RWPE2 (cell line): ENCODE results near the gene SIGLEC1.

Experiments
- ATAC-seq: fragments of 200-7000 bp; cut with Tn5 transposase; 3 replicates; pipeline ENCODE4 v1.9.1; 2021; ENCODE audit warnings: low read depth
- DNase-seq: peaks from one replicate; pipeline ENCODE4 v3.0.0-alpha.2; 2020; ENCODE audit warnings: low spot score
- H3K27ac ChIP-seq: fragments of 450-650 bp; 2 replicates; pipeline ENCODE4 v1.5.1; 2017; ENCODE audit warnings: mild to moderate bottlenecking; ENCODE audit not compliant: poor library complexity, severe bottlenecking
- H3K27me3 ChIP-seq: fragments of 250-450 bp; sonication (Bioruptor Pico); 2 replicates; pipeline ENCODE4 v1.5.1; 2021; ENCODE audit warnings: mild to moderate bottlenecking, moderate library complexity; ENCODE audit not compliant: insufficient read depth, poor library complexity, severe bottlenecking
- H3K36me3 ChIP-seq: fragments of 250-450 bp; sonication (Bioruptor Pico); 2 replicates; pipeline ENCODE4 v1.5.1; 2020; ENCODE audit warnings: low read depth, mild to moderate bottlenecking, moderate library complexity
- H3K4me1 ChIP-seq: fragments of 250-450 bp; sonication (Bioruptor Pico); 2 replicates; pipeline ENCODE4 v1.5.1; 2021; ENCODE audit warnings: mild to moderate bottlenecking, moderate library complexity; ENCODE audit not compliant: insufficient read depth, poor library complexity, severe bottlenecking
- H3K4me3 ChIP-seq: fragments of 250-450 bp; sonication (Bioruptor Pico); 2 replicates; pipeline ENCODE4 v1.5.1; 2021; ENCODE audit warnings: mild to moderate bottlenecking, moderate library complexity; ENCODE audit not compliant: severe bottlenecking
- H3K9me3 ChIP-seq: fragments of 250-450 bp; sonication (Bioruptor Pico); 2 replicates; pipeline ENCODE4 v1.5.1; 2021; ENCODE audit warnings: mild to moderate bottlenecking, moderate library complexity; ENCODE audit not compliant: severe bottlenecking
- TF ChIP-seq, protein P1 (sequence below): fragments of 450-650 bp; IDR thresholded peaks from one replicate; pipeline ENCODE4 v1.5.1; 2017; ENCODE audit warnings: mild to moderate bottlenecking, moderate library complexity; ENCODE audit not compliant: poor library complexity, severe bottlenecking

The SIGLEC1 gene

DNA sequence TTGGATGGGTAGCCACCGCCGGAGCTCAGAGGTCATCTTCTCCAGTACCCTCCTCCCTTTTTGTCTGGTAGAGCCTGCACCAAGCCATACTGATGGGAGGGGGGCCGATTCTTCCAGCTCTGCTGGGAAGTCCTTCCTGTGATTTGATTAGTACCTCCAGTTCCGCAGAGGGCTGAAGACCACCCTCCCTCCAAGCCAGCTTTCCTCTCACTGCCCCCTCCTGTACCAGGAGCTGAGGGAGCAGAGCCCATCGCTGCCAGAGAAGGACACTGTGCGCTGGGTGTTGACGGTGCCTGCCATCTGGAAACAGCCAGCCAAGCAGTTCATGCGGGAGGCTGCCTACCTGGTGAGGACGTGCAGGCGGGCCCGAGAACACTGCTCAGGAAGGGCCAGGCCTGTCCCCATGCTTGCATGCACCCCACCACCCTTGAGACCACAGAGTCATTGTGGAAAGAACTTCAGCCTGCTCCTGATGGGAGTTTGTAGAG is 33.3 kb upstream of the SIGLEC1 start:
- no peaks in the 10 kb centered on the region for H3K4me1 ChIP-seq
- no peaks in the 10 kb centered on the region for H3K9me3 ChIP-seq
- ATAC-seq, result no peak
- TF ChIP-seq, protein P1, sequence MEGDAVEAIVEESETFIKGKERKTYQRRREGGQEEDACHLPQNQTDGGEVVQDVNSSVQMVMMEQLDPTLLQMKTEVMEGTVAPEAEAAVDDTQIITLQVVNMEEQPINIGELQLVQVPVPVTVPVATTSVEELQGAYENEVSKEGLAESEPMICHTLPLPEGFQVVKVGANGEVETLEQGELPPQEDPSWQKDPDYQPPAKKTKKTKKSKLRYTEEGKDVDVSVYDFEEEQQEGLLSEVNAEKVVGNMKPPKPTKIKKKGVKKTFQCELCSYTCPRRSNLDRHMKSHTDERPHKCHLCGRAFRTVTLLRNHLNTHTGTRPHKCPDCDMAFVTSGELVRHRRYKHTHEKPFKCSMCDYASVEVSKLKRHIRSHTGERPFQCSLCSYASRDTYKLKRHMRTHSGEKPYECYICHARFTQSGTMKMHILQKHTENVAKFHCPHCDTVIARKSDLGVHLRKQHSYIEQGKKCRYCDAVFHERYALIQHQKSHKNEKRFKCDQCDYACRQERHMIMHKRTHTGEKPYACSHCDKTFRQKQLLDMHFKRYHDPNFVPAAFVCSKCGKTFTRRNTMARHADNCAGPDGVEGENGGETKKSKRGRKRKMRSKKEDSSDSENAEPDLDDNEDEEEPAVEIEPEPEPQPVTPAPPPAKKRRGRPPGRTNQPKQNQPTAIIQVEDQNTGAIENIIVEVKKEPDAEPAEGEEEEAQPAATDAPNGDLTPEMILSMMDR, result no peak
- H3K36me3 ChIP-seq, result no peaks in the 10 kb centered on the region
- no peak overlapping the region for H3K27ac ChIP-seq
- DNase-seq, result no peak
- H3K4me3 ChIP-seq, result no peak overlapping the region
- H3K27me3 ChIP-seq, result peaks cover 15% of the 10 kb centered on the region

DNA sequence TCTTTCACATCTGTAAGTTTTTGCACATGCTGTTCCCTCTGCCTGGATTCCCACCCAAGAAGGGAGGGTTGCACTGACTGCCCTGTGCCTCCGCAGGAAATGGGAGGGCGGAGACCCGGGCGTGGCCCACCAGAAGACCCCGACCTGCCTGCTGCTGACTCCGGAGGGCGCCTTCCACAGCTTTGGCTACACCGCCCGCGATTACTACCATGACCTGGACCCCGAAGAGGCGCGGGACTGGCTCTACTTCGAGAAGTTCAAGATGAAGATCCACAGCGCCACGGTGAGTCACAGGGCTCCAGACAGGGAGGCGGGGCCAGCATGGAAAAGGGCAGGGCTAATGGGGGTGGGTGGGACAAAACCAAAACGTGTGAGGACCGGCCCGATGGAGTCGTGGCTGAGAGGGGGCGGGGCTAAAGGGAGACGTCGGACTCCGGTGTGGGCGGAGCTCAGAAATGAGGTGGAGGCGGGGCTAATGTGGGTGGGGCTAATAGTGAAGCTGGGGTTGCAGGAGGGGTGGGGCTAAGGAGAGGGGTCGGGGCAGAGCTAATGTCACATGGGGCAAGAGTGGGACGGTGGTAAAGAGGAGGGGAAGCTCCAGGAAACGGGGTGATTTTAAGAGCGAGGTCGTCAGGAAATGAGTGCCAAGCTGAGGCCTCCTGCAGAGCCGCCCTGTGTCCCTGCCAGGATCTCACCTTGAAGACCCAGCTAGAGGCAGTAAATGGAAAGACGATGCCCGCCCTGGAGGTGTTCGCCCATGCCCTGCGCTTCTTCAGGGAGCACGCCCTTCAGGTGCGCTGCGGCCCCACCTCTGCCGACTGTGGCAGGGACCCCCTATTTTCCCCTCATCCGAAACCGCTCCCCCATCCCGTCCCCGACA is 32.6 kb upstream of the SIGLEC1 start:
- Histone ChIP-seq H3K9me3 (no peaks in the 10 kb centered on the region), H3K4me3 (peak overlapping the region; percentile 18), H3K36me3 (no peaks in the 10 kb centered on the region), H3K27ac (no peak overlapping the region), H3K27me3 (peaks cover 8% of the 10 kb centered on the region), H3K4me1 (no peaks in the 10 kb centered on the region)
- ATAC-seq (peak; percentile 67), DNase-seq (peak; percentile 95)
- TF ChIP-seq, protein P1, result no peak

DNA sequence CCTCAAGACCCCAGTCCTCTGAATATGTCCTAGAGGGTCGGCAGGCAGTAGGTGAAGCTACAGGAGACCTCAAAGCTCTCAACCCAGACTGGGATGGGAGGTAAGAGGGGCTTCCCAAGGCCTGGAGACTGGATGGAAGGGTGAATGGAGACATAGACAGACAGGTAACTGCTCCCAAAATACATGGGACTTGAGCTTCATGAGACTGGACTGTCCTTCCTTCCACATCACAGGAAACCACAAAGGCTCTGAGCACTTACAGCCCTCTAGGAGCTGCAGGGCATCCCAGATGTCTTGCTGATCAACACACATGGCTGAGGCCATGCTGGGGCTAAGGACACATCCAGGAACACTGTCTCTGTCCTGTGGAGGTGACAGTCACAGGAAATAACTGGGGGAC is 31.6 kb upstream of the SIGLEC1 start:
- Histone ChIP-seq H3K27me3 (no peaks in the 10 kb centered on the region), H3K4me3 (no peak overlapping the region)

DNA sequence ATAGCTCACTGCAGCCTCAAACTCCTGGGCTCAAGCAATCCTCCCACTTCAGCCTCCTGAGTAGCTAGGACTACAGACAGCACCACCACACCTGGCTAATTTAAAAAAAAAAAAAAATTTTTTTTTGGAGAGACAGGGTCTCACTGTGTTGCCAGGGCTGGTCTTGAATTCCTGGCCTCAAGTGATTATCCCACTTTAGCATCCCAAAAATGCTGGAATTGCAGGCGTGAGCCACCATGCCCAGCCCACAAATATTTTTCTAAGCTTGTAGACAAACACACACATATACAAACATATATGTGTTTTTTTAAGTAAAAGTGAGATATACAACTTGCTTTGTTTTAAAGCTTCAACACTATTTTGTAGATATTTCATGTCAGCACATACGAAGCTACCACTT is 30.9 kb upstream of the SIGLEC1 start:
- no peaks in the 10 kb centered on the region for H3K9me3 ChIP-seq
- H3K4me3 ChIP-seq, result no peak overlapping the region
- H3K4me1 ChIP-seq, result no peaks in the 10 kb centered on the region
- H3K27ac ChIP-seq, result no peak overlapping the region
- DNase-seq (no peak), ATAC-seq (no peak)
- H3K27me3 ChIP-seq, result no peaks in the 10 kb centered on the region
- H3K36me3 ChIP-seq, result no peaks in the 10 kb centered on the region
- TF ChIP-seq, protein P1, result no peak

More for the DNA sequence above, 31.6 kb upstream of the SIGLEC1 start:
- DNase-seq (no peak), ATAC-seq (no peak)
- no peaks in the 10 kb centered on the region for H3K9me3 ChIP-seq
- H3K27ac ChIP-seq, result no peak overlapping the region
- H3K36me3 ChIP-seq, result no peaks in the 10 kb centered on the region
- no peaks in the 10 kb centered on the region for H3K4me1 ChIP-seq
- TF ChIP-seq, protein P1, result no peak
